ENCODE data around the gene GNL2. TPM values are rescaled to one million over a fixed set of nuclear protein-coding genes. Genes with fewer than 3 reads are reported as not detected.
"Not testable (repeated sequence)": the region's sequence is repeated elsewhere in the genome, so short reads cannot be mapped to it uniquely, and the experiment has no call there.

The GNL2 gene
- total RNA-seq, 1 donor from 2014 or later: 50.0 TPM

GRCh38 chr1:37567023-37567422 is 28.7 kb downstream of the GNL2 start:
- Mint-ChIP-seq H3K36me3 (ENCODE audit: insufficient read depth) (peaks cover 25% of the 10 kb centered on the region), H3K27ac (no peak overlapping the region)
- TF ChIP-seq CTCF (IDR thresholded peaks at IDR 0.05; ENCODE audit: unreplicated experiment): no peak

GRCh38 chr1:37564892-37565291 is 30.8 kb downstream of the GNL2 start:
- Mint-ChIP-seq H3K27me3 (no peaks in the 10 kb centered on the region), H3K4me1 (ENCODE audit: low read depth) (peaks cover 10% of the 10 kb centered on the region), H3K27ac (no peak overlapping the region), H3K36me3 (ENCODE audit: insufficient read depth) (peaks cover 35% of the 10 kb centered on the region), H3K4me3 (ENCODE audit: low read depth) (no peak overlapping the region), H3K9me3 (ENCODE audit: low read depth) (no peaks in the 10 kb centered on the region)
- no peak for DNase-seq (ENCODE audit: low spot score, unreplicated experiment)
- TF ChIP-seq CTCF (IDR thresholded peaks at IDR 0.05; ENCODE audit: unreplicated experiment): no peak

More at GRCh38 chr1:37567023-37567422, 28.7 kb downstream of the GNL2 start:
- no peaks in the 10 kb centered on the region for H3K9me3 Mint-ChIP-seq (ENCODE audit: low read depth)
- H3K4me1 Mint-ChIP-seq (ENCODE audit: low read depth): no peaks in the 10 kb centered on the region
- no peak for DNase-seq (ENCODE audit: low spot score, unreplicated experiment)
- H3K4me3 Mint-ChIP-seq (ENCODE audit: low read depth): no peak overlapping the region
- no peaks in the 10 kb centered on the region for H3K27me3 Mint-ChIP-seq

GRCh38 chr1:37562984-37563383 is 32.8 kb downstream of the GNL2 start:
- Mint-ChIP-seq H3K4me1 (ENCODE audit: low read depth) (peaks cover 24% of the 10 kb centered on the region), H3K27me3 (no peaks in the 10 kb centered on the region), H3K36me3 (ENCODE audit: insufficient read depth) (peaks cover 29% of the 10 kb centered on the region), H3K4me3 (ENCODE audit: low read depth) (no peak overlapping the region), H3K27ac (no peak overlapping the region), H3K9me3 (ENCODE audit: low read depth) (no peaks in the 10 kb centered on the region)
- TF ChIP-seq CTCF (IDR thresholded peaks at IDR 0.05; ENCODE audit: unreplicated experiment): no peak
- no peak for DNase-seq (ENCODE audit: low spot score, unreplicated experiment)

GRCh38 chr1:37561133-37562132 is 34.3 kb downstream of the GNL2 start:
- no peaks in the 10 kb centered on the region for H3K9me3 Mint-ChIP-seq (ENCODE audit: low read depth)
- TF ChIP-seq CTCF (IDR thresholded peaks at IDR 0.05; ENCODE audit: unreplicated experiment): peak; percentile 36
- no peak overlapping the region for H3K4me3 Mint-ChIP-seq (ENCODE audit: low read depth)
- H3K36me3 Mint-ChIP-seq (ENCODE audit: insufficient read depth): peaks cover 24% of the 10 kb centered on the region
- H3K27ac Mint-ChIP-seq: peak overlapping the region; percentile 34
- no peak for DNase-seq (ENCODE audit: low spot score, unreplicated experiment)
- H3K4me1 Mint-ChIP-seq (ENCODE audit: low read depth): peaks cover 36% of the 10 kb centered on the region
- no peaks in the 10 kb centered on the region for H3K27me3 Mint-ChIP-seq

GRCh38 chr1:37560401-37561132 is 35.2 kb downstream of the GNL2 start:
- TF ChIP-seq CTCF (IDR thresholded peaks at IDR 0.05; ENCODE audit: unreplicated experiment): no peak
- peaks cover 37% of the 10 kb centered on the region for H3K4me1 Mint-ChIP-seq (ENCODE audit: low read depth)
- H3K27me3 Mint-ChIP-seq: no peaks in the 10 kb centered on the region
- H3K27ac Mint-ChIP-seq: peak overlapping the region; percentile 64
- no peak overlapping the region for H3K4me3 Mint-ChIP-seq (ENCODE audit: low read depth)
- H3K36me3 Mint-ChIP-seq (ENCODE audit: insufficient read depth): peaks cover 23% of the 10 kb centered on the region
- no peaks in the 10 kb centered on the region for H3K9me3 Mint-ChIP-seq (ENCODE audit: low read depth)
- DNase-seq (ENCODE audit: low spot score, unreplicated experiment): no peak

GRCh38 chr1:37559957-37560379 is 35.8 kb downstream of the GNL2 start:
- Mint-ChIP-seq H3K36me3 (ENCODE audit: insufficient read depth) (peaks cover 19% of the 10 kb centered on the region), H3K27ac (peak overlapping the region; percentile 30), H3K4me1 (ENCODE audit: low read depth) (peaks cover 37% of the 10 kb centered on the region)
- H3K9me3 Mint-ChIP-seq (ENCODE audit: low read depth); H3K27me3 Mint-ChIP-seq; H3K4me3 Mint-ChIP-seq (ENCODE audit: low read depth); DNase-seq (ENCODE audit: low spot score, unreplicated experiment): not testable (repeated sequence)
